Mucosa of descending colon (tissue), 3 donors: Measurements from ENCODE around the gene OR14I1. TPM values are rescaled to one million over a fixed set of nuclear protein-coding genes. Genes with fewer than 3 reads are reported as not detected.

Experiments
- ATAC-seq: fragments of 200-7000 bp; cut with Tn5 transposase; one replicate; pipeline ENCODE4 v1.9.1; 2020; ENCODE audit warnings: mild to moderate bottlenecking, moderate library complexity
- DNase-seq, 3 donors: peaks; one replicate each; pipeline ENCODE4 v3.0.0-alpha.2; 2020
- H3K36me3 ChIP-seq: fragments of 200-600 bp; one replicate; pipeline ENCODE4 v1.8.0; 2021; ENCODE audit warnings: low read depth, mild to moderate bottlenecking
- H3K4me1 ChIP-seq: fragments of 200-600 bp; one replicate; pipeline ENCODE4 v1.8.0; 2021; ENCODE audit warnings: low read depth, mild to moderate bottlenecking
- H3K4me3 ChIP-seq: fragments of 200-600 bp; one replicate; pipeline ENCODE4 v1.8.0; 2021; ENCODE audit warnings: mild to moderate bottlenecking
- H3K9me3 ChIP-seq: fragments of 200-600 bp; one replicate; pipeline ENCODE4 v1.8.0; 2021; ENCODE audit warnings: mild to moderate bottlenecking
- CTCF ChIP-seq: fragments of 200-600 bp; IDR thresholded peaks from one replicate; pipeline ENCODE4 v1.8.0; 2022; ENCODE audit warnings: antibody characterized with exemption, mild to moderate bottlenecking
- intact Hi-C, 2 donors: fragments of 100-400 bp; cut with DNase I in 1 of 2; cut with micrococcal nuclease in 1 of 2; formaldehyde crosslinking; loops; one replicate each; pipeline versions ENCODE4 v1.11.0 to v1.11.1; 2022; cut with DNase I, micrococcal nuclease
- total RNA-seq, 3 donors: library from RNA; stranded (reverse); fragmentation: NEBNext Ultra II Directional in 2 of 3; extraction: Animal tissue kit (Norgen Biotek cat#: 25700) in 2 of 3; gene quantifications; one replicate each; pipeline versions ENCODE4 v1.2.1 to v1.2.4, GENCODE V29; 2021 to 2023
- donor health status: DM: no; HTN: no; CAD: no; lungs with moderate emphysema.
- donor health status: DM: no; HTN: no; CAD: no.
- donor health status: DM: no; HTN: yes; CAD: no.

Gene OR14I1
- total RNA-seq, 3 donors from 2014 or later: not detected

DNA sequence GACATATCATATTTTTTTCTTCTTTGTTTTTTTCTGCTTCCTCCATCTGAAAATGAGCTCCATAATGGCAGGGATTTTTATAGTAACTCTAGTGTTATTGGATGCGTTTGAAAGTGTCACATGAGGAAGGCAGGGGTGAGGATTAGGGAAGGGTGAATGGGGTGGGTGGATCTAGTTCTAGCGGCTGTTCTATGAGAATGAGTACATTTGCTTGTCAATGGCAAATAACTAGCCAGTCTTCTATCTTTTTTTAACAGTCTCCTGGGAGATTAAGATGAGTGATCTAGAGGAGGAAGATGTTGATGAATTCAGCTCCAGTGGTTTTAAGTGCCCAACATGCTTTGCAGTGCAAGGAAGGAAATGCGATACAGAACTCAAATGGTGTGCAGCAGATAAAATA, 5.8 kb downstream of the OR14I1 start:
- no peak for ATAC-seq
- Histone ChIP-seq H3K36me3 (no peaks in the 10 kb centered on the region), H3K4me1 (no peaks in the 10 kb centered on the region), H3K4me3 (no peak overlapping the region), H3K9me3 (no peaks in the 10 kb centered on the region)
- no peak for DNase-seq
- intact Hi-C loops: loop anchor here in 1 of 2 donors (2.0 kb wide), 1 partner anchor 110 kb away; no protein-coding TSS in a partner anchor
- TF ChIP-seq CTCF: no peak

- peak; percentile 81 for ATAC-seq
- intact Hi-C loops: loop anchor here in 1 of 2 donors (2.0 kb wide), 1 partner anchor 111 kb away; no protein-coding TSS in a partner anchor
- no peaks in the 10 kb centered on the region for H3K9me3 ChIP-seq
- no peaks in the 10 kb centered on the region for H3K36me3 ChIP-seq
- no peak overlapping the region for H3K4me3 ChIP-seq
- TF ChIP-seq CTCF: no peak
- DNase-seq: peak in 2 of 3 donors; percentile 61 to 72
- no peaks in the 10 kb centered on the region for H3K4me1 ChIP-seq
Observed at GRCh38 chr1:248696261-248696660, 6.3 kb downstream of the OR14I1 start.

DNA sequence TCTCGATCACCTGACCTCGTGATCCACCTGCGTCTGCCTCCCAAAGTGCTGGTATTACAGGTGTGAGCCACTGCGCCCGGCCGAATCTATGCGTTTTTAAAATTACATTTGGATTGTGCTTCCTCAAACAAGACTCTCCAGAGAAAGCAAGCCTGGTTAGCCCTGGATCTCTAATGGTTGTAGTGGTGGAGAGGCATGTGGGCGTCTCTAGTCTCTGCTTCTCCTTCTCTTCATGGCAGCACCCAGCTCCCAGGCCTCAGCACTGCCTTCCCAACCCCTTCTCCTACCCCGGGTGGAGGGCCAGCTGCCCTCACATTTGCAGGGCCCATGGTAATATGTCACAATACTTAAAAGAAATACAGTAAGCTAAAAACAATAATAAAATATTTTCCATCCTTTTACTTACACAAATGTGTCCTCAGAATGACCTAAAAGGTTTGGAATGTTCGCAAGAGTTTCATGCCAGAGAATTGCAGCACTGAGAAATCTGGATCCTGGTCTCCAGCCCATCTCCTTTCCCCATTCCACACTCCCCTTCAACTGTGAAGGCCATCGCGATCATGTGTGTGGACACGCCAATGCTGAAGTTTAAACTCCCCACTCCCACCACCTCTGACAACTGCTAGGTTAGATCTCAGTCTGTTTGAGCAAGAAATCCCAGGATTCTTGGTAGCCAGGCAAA, 7.0 kb downstream of the OR14I1 start:
- no peak for DNase-seq
- no peak for ATAC-seq
- H3K9me3 ChIP-seq: no peaks in the 10 kb centered on the region

DNA sequence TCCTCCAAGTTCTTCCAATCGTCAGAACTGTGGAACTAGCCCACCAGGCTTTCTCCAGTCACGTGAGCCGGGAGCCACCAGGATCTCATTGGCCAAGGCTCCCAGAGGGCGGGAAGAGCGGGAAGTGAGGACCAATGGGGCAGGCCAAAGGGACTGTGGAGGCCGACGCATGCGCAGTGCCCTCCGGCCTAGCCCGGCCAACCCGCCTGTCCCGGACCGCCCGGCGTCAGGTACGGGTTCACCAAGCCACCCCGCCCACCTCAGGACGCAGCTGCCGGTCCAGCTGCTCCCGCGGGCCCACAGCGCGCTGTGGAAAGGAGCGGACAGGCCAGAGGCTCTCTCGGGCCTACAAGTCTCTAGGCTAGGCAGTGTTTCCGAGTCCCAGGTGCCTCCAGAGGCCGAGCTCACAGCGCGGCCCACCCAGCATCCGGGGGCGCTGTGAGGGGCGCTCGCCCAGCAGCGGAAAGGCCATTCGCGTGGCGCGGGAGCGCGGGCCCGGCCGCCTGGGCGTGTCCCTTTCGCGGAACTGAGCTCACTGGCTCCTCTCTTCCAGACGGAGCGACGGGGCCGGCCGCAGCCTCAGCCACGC, 10.9 kb downstream of the OR14I1 start:
- no peaks in the 10 kb centered on the region for H3K4me1 ChIP-seq
- ATAC-seq: no peak
- no peaks in the 10 kb centered on the region for H3K36me3 ChIP-seq
- intact Hi-C loops: no loop called here
- no peak for DNase-seq
- no peak for TF ChIP-seq CTCF
- H3K9me3 ChIP-seq: no peaks in the 10 kb centered on the region
- H3K4me3 ChIP-seq: no peak overlapping the region

More for the DNA sequence above, 7.0 kb downstream of the OR14I1 start:
- H3K36me3 ChIP-seq: no peaks in the 10 kb centered on the region
- no peak overlapping the region for H3K4me3 ChIP-seq
- intact Hi-C loops: loop anchor here in 1 of 2 donors (2.0 kb wide), 1 partner anchor 111 kb away; no protein-coding TSS in a partner anchor
- no peaks in the 10 kb centered on the region for H3K4me1 ChIP-seq
- TF ChIP-seq CTCF: no peak

GRCh38 chr1:248688527-248689298, 13.9 kb downstream of the OR14I1 start:
- intact Hi-C loops: no loop called here
- TF ChIP-seq CTCF: no peak

More at GRCh38 chr1:248688527-248689298, 13.9 kb downstream of the OR14I1 start:
- Histone ChIP-seq H3K4me1 (no peaks in the 10 kb centered on the region), H3K4me3 (no peak overlapping the region), H3K36me3 (no peaks in the 10 kb centered on the region), H3K9me3 (no peaks in the 10 kb centered on the region)
- DNase-seq (no peak), ATAC-seq (no peak)
